ENCODE results near the gene CREB5.

CREB5 gene

DNA sequence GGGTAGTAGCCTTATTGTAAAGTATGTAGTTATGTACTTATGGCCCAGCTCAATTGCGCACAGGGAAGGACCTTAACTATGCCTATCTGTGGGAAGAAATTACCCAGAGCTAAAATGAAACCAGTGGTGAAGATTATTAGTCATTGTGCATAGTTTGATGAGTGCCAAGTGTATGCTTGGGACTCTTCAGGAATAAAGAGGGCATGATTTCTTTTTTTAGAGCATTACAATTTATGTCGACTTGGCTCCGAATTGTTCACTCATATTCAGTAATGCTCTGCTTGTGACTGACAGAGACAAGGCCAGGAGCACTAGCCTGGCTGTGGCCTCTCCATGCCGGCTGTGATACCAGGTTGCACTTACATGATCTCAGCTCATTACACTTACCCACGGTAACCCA is 276.3 kb downstream of the CREB5 start:
- no peak for TF ChIP-seq CTCF (conservative IDR thresholded peaks at IDR 0.05)
- no peak overlapping the region for H3K27ac ChIP-seq

GRCh38 chr7:28695300-28696295 is 283.3 kb downstream of the CREB5 start:
- no peak overlapping the region for H3K27ac ChIP-seq
- TF ChIP-seq CTCF (conservative IDR thresholded peaks at IDR 0.05) = no peak

- TF ChIP-seq CTCF (conservative IDR thresholded peaks at IDR 0.05) = no peak
- H3K27ac ChIP-seq = no peak overlapping the region
Measured at GRCh38 chr7:28697913-28698563, 285.7 kb downstream of the CREB5 start.

GRCh38 chr7:28698840-28699239 is 286.5 kb downstream of the CREB5 start:
- TF ChIP-seq CTCF (conservative IDR thresholded peaks at IDR 0.05) = no peak
- no peak overlapping the region for H3K27ac ChIP-seq

DNA sequence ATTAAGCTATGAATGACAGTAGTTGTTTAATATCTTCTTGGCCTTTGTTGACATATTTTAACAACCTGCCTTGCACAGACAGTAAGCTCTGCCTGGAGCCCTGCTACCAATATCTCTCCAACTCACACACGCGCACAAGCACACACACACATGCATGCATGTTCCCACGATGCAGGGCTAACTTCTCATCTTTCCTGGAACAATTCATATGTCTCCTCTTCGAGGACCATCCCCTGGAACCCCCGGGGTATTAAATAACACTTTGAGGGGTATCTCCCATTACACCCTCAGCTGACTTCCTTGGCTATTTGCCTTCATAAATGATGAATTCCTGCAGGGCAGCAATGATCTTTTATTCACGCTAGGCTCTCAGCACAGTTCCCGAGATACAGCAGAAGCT is 287.8 kb downstream of the CREB5 start:
- TF ChIP-seq CTCF (conservative IDR thresholded peaks at IDR 0.05) = no peak
- no peak overlapping the region for H3K27ac ChIP-seq

DNA sequence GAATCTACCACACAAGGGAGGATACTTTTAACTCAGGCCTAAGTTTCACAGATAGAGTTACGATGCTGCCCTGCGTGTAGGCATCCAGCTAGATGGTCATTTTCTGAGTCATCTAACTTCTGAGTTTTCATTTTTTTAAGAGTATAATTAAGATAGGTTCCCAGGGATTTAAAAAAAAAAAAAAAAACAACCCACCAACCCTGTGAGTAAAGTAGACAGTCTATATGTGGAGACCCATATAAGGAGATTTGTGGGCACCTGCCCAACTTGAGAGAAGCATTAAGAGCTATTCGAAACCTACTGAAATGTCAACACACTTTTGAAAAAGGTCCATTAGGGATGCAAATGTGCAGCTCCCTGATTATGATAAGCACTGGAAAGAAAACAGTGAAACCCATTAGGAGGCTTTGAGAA is 288.5 kb downstream of the CREB5 start:
- no peak for TF ChIP-seq CTCF (conservative IDR thresholded peaks at IDR 0.05)
- no peak overlapping the region for H3K27ac ChIP-seq

- no peak overlapping the region for H3K27ac ChIP-seq
- no peak for TF ChIP-seq CTCF (conservative IDR thresholded peaks at IDR 0.05)
Measured at GRCh38 chr7:28701731-28702130, 289.4 kb downstream of the CREB5 start.

All from VCaP (cell line).